GM23338 (cell line): ENCODE data around the gene IL20. TPM values are rescaled to one million over a fixed set of nuclear protein-coding genes. Genes with fewer than 3 reads are reported as not detected.

ENCODE experiments used
- ATAC-seq: fragments of 200-7000 bp; cut with Tn5 transposase; 3 replicates; pipeline ENCODE4 v1.9.1; 2020
- DNase-seq: peaks from one replicate; pipeline ENCODE4 v3.0.0-alpha.2; 2015; ENCODE audit warnings: low spot score
- H2AFZ ChIP-seq: fragments of 200-600 bp; sonication (generic); 2 replicates; pipeline ENCODE4 v1.8.0; 2016; ENCODE audit warnings: antibody characterized with exemption, mild to moderate bottlenecking, moderate library complexity
- H3F3A ChIP-seq: fragments of 200-600 bp; sonication (generic); replicated peaks from 2 replicates; pipeline ENCODE4 v1.8.0; 2017; ENCODE audit warnings: antibody characterized with exemption, mixed run types, low read depth
- H3K27ac ChIP-seq: fragments of 200-600 bp; sonication (generic); 2 replicates; pipeline ENCODE4 v1.6.1; 2016; ENCODE audit warnings: low read depth
- H3K27me3 ChIP-seq: fragments of 200-600 bp; sonication (generic); 2 replicates; pipeline ENCODE4 v1.8.0; 2016; ENCODE audit warnings: mild to moderate bottlenecking, mixed run types, moderate library complexity; ENCODE audit not compliant: insufficient read depth
- H3K36me3 ChIP-seq: fragments of 200-600 bp; sonication (generic); 2 replicates; pipeline ENCODE4 v1.8.0; 2016; ENCODE audit warnings: mild to moderate bottlenecking; ENCODE audit not compliant: insufficient read depth
- H3K4me1 ChIP-seq: fragments of 200-600 bp; sonication (generic); 2 replicates; pipeline ENCODE4 v1.8.0; 2016; ENCODE audit warnings: mild to moderate bottlenecking, moderate library complexity; ENCODE audit not compliant: insufficient read depth
- H3K4me2 ChIP-seq: fragments of 200-600 bp; sonication (generic); 2 replicates; pipeline ENCODE4 v1.7.1; 2017; ENCODE audit warnings: mixed run types
- H3K4me3 ChIP-seq: fragments of 200-600 bp; sonication (generic); 2 replicates; pipeline ENCODE4 v1.6.1; 2016; ENCODE audit warnings: mixed run types
- H3K79me2 ChIP-seq: fragments of 200-600 bp; sonication (generic); replicated peaks from 2 replicates; pipeline ENCODE4 v1.8.0; 2017; ENCODE audit warnings: mild to moderate bottlenecking; ENCODE audit not compliant: insufficient read depth
- H3K9me2 ChIP-seq: fragments of 200-600 bp; sonication (generic); 2 replicates; pipeline ENCODE4 v1.8.0; 2017; ENCODE audit not compliant: insufficient read depth
- H4K20me1 ChIP-seq: fragments of 200-600 bp; sonication (generic); replicated peaks from 2 replicates; pipeline ENCODE4 v1.8.0; 2017; ENCODE audit warnings: mild to moderate bottlenecking; ENCODE audit not compliant: insufficient read depth
- H3K27ac Mint-ChIP-seq: 2 replicates; pipeline ENCODE4 v1.8.0; 2020; ENCODE audit warnings: inconsistent platforms, mild to moderate bottlenecking, moderate library complexity, mixed read lengths
- H3K27me3 Mint-ChIP-seq: 3 replicates; pipeline ENCODE4 v1.8.0; 2022; ENCODE audit warnings: low read depth, mild to moderate bottlenecking, moderate library complexity, mixed read lengths, inconsistent platforms; ENCODE audit not compliant: insufficient read depth, poor library complexity
- H3K36me3 Mint-ChIP-seq: 3 replicates; pipeline ENCODE4 v1.8.0; 2021; ENCODE audit warnings: low read depth, mild to moderate bottlenecking, inconsistent platforms, moderate library complexity, mixed read lengths
- H3K4me1 Mint-ChIP-seq: 3 replicates; pipeline ENCODE4 v1.8.0; 2020; ENCODE audit warnings: mild to moderate bottlenecking, inconsistent platforms, mixed read lengths
- H3K4me3 Mint-ChIP-seq: 3 replicates; pipeline ENCODE4 v1.8.0; 2021; ENCODE audit warnings: moderate library complexity, mild to moderate bottlenecking, inconsistent platforms, mixed read lengths
- H3K9me3 Mint-ChIP-seq: 3 replicates; pipeline ENCODE4 v1.8.0; 2020; ENCODE audit warnings: moderate library complexity, mild to moderate bottlenecking, inconsistent platforms, mixed read lengths
- CREB1 ChIP-seq: fragments of 250-450 bp; sonication (Bioruptor Pico); IDR thresholded peaks from 2 replicates; pipeline ENCODE4 v1.5.0; 2020; ENCODE audit warnings: low read depth, mild to moderate bottlenecking, moderate library complexity
- CTCF ChIP-seq, 2 experiments: fragments of 200-600 bp in 1 of 2; sonication (generic) in 1 of 2; conservative IDR thresholded peaks; 2 replicates each; pipeline versions ENCODE4 v1.5.1 to v1.6.1; 2016 to 2017; ENCODE audit warnings: antibody characterized with exemption in 2 of 2, low read depth in 2 of 2, mild to moderate bottlenecking in 2 of 2, moderate library complexity in 1 of 2
- ETS1 ChIP-seq: IDR thresholded peaks from 2 replicates; pipeline ENCODE4 v1.6.1; 2016; ENCODE audit warnings: antibody characterized with exemption
- EZH2phosphoT487 ChIP-seq: fragments of 200-600 bp; sonication (generic); IDR thresholded peaks from one replicate; pipeline ENCODE4 v1.8.1; 2018; ENCODE audit warnings: antibody characterized with exemption; ENCODE audit not compliant: unreplicated experiment
- JUNB ChIP-seq: IDR thresholded peaks from one replicate; pipeline ENCODE4 v1.6.1; 2016; ENCODE audit warnings: antibody characterized with exemption; ENCODE audit not compliant: unreplicated experiment
- NANOG ChIP-seq: IDR thresholded peaks from 2 replicates; pipeline ENCODE4 v1.6.1; 2016; ENCODE audit warnings: antibody characterized with exemption, borderline replicate concordance
- POLR2AphosphoS5 ChIP-seq: IDR thresholded peaks from 2 replicates; pipeline ENCODE4 v1.6.1; 2016; ENCODE audit warnings: antibody characterized with exemption, low read depth
- REST ChIP-seq: IDR thresholded peaks from one replicate; pipeline ENCODE4 v1.6.1; 2018; ENCODE audit warnings: antibody characterized with exemption; ENCODE audit not compliant: unreplicated experiment
- STAT1 ChIP-seq: IDR thresholded peaks from one replicate; pipeline ENCODE4 v1.6.1; 2016; ENCODE audit warnings: antibody characterized with exemption; ENCODE audit not compliant: unreplicated experiment
- ZNF114 ChIP-seq: fragments of 250-450 bp; sonication (Bioruptor Pico); IDR thresholded peaks from 2 replicates; pipeline ENCODE4 v1.5.0; 2020; ENCODE audit warnings: mild to moderate bottlenecking, moderate library complexity
- ZNF331 ChIP-seq: fragments of 250-450 bp; sonication (Bioruptor Pico); IDR thresholded peaks from 2 replicates; pipeline ENCODE4 v1.5.0; 2020; ENCODE audit warnings: low read depth, mild to moderate bottlenecking, moderate library complexity
- polyA plus RNA-seq: library from polyadenylated mRNA; unstranded; fragments of >200 nt; fragmentation: Nextera tagmentation; extraction: Ambion mirVana; gene quantifications from 2 replicates; pipeline ENCODE4 v1.2.1, GENCODE V29; 2016
- total RNA-seq: library from RNA; depleted of rRNA; stranded (reverse); fragments of >200 nt; shearing (Covaris generic); gene quantifications from 2 replicates; pipeline ENCODE4 v1.2.3, GENCODE V29; 2014

Gene IL20
- total and polyA plus RNA-seq, 2 experiments from 2014 or later: not detected

GRCh38 chr1:206846487-206846886 is 18.9 kb upstream of the IL20 start (continued):
- TF ChIP-seq ETS1 (no peak), ZNF331 (CRISPR knock-in tag) (no peak), NANOG (no peak), CTCF (conservative IDR thresholded peaks at IDR 0.05; ENCODE audit: low read depth in 2 of 2) (no peak), JUNB (no peak), POLR2AphosphoS5 (no peak), STAT1 (no peak), EZH2phosphoT487 (no peak), ZNF114 (CRISPR knock-in tag) (no peak), CREB1 (CRISPR knock-in tag) (no peak), REST (no peak)

GRCh38 chr1:206847337-206847834 is 18.0 kb upstream of the IL20 start:
- no peak for DNase-seq
- no peak for TF ChIP-seq ETS1
- TF ChIP-seq ZNF114 (CRISPR knock-in tag): no peak
- TF ChIP-seq CTCF (conservative IDR thresholded peaks at IDR 0.05; ENCODE audit: low read depth in 2 of 2): no peak
- no peak for TF ChIP-seq NANOG
- TF ChIP-seq JUNB: no peak
- TF ChIP-seq POLR2AphosphoS5: no peak

More at GRCh38 chr1:206847337-206847834, 18.0 kb upstream of the IL20 start:
- Histone ChIP-seq H3K36me3 (no peaks in the 10 kb centered on the region), H3K27me3 (no peaks in the 10 kb centered on the region), H3K9me2 (no peaks in the 10 kb centered on the region), H3K4me2 (no peak overlapping the region), H3K79me2 (no peaks in the 10 kb centered on the region), H3F3A (no peaks in the 10 kb centered on the region), H3K4me3 (no peak overlapping the region), H3K4me1 (no peaks in the 10 kb centered on the region), H2AFZ (no peak overlapping the region), H4K20me1 (no peaks in the 10 kb centered on the region), H3K27ac (no peak overlapping the region)
- Mint-ChIP-seq H3K27ac (no peak overlapping the region), H3K27me3 (no peaks in the 10 kb centered on the region), H3K9me3 (peaks cover 10% of the 10 kb centered on the region; the same call in 2 of the 3 replicates), H3K4me3 (no peak overlapping the region), H3K36me3 (no peaks in the 10 kb centered on the region), H3K4me1 (no peaks in the 10 kb centered on the region)
- ATAC-seq: no peak
